Spinal cord (tissue), 10 donors: ENCODE measurements around the gene PDXK. TPM values are rescaled to one million over a fixed set of nuclear protein-coding genes. Genes with fewer than 3 reads are reported as not detected.

Source experiments
- DNase-seq, 6 donors: peaks; one replicate each; pipeline versions ENCODE4 v3.0.0 to v3.0.0-alpha.2; 2013 to 2015; ENCODE audit warnings: low spot score in 6 of 6, low read depth in 4 of 6
- H3K27ac ChIP-seq: one replicate; pipeline ENCODE4 v1.5.1; 2013; ENCODE audit warnings: low read depth, low read length, control low read depth
- H3K27me3 ChIP-seq: one replicate; pipeline ENCODE4 v1.6.1; 2013; ENCODE audit warnings: low read length; ENCODE audit not compliant: control insufficient read depth, insufficient read depth
- H3K36me3 ChIP-seq: one replicate; pipeline ENCODE4 v1.6.1; 2013; ENCODE audit warnings: low read length; ENCODE audit not compliant: control insufficient read depth, insufficient read depth
- H3K4me1 ChIP-seq: one replicate; pipeline ENCODE4 v1.6.1; 2013; ENCODE audit warnings: low read length; ENCODE audit not compliant: control insufficient read depth, insufficient read depth
- H3K4me3 ChIP-seq: one replicate; pipeline ENCODE4 v1.5.1; 2013; ENCODE audit warnings: low read depth, low read length, control low read depth
- H3K9me3 ChIP-seq: one replicate; pipeline ENCODE4 v1.6.1; 2013; ENCODE audit warnings: low read length; ENCODE audit not compliant: control insufficient read depth, insufficient read depth
- WGBS: methylation state at CpG from one replicate; pipeline ENCODE4 v1.1.5; 2013; ENCODE audit warnings: missing lambda C conversion rate; ENCODE audit not compliant: insufficient coverage; 5-methylcytosine and 5-hydroxymethylcytosine counted together
- polyA plus RNA-seq, 2 donors: library from polyadenylated mRNA; unstranded; fragments of 120-200 nt; gene quantifications; one replicate each; pipeline ENCODE4 v1.2.1, GENCODE V29; 2013; ENCODE audit not compliant: insufficient read length in 2 of 2
- total RNA-seq, 2 donors: library from RNA; depleted of rRNA in 1 of 2; stranded (reverse); fragments of 120-200 nt in 1 of 2; fragments of >200 nt in 1 of 2; gene quantifications; one replicate each; pipeline versions ENCODE4 v1.2.3 to v1.2.4, GENCODE V29; 2013 to 2014
- donor health status: healthy.

PDXK gene
- total and polyA plus RNA-seq, 4 donors, result 57.4 to 127 (median 117) TPM

DNA sequence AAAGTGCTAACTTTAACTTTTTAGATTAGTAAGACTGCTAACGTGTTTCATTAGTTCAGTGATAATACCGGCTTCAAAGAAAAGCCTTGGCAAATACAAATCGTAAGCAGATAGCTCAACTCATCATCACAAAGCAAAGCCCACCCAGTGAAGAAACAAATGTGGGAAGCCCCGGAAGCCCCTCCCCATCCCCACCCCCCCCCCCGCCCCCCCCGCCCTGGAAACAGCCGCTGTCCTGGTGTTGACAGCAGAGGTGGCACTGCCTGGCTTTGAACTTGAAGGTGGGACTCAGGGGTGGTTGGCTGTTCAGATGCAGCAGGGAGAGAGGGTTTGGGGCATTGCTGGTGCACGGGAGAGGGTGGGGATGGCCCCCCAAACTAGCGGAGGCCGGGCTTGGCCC lies 14.1 kb downstream of the PDXK start:
- no peaks in the 10 kb centered on the region for H3K27me3 ChIP-seq
- H3K9me3 ChIP-seq, result no peaks in the 10 kb centered on the region
- peaks cover 47% of the 10 kb centered on the region for H3K36me3 ChIP-seq
- no peak overlapping the region for H3K27ac ChIP-seq
- H3K4me3 ChIP-seq, result no peak overlapping the region
- no peak for DNase-seq
- 63% methylated on average over 2 of the region's 10 CpGs for WGBS
- H3K4me1 ChIP-seq, result peaks cover 85% of the 10 kb centered on the region

DNA sequence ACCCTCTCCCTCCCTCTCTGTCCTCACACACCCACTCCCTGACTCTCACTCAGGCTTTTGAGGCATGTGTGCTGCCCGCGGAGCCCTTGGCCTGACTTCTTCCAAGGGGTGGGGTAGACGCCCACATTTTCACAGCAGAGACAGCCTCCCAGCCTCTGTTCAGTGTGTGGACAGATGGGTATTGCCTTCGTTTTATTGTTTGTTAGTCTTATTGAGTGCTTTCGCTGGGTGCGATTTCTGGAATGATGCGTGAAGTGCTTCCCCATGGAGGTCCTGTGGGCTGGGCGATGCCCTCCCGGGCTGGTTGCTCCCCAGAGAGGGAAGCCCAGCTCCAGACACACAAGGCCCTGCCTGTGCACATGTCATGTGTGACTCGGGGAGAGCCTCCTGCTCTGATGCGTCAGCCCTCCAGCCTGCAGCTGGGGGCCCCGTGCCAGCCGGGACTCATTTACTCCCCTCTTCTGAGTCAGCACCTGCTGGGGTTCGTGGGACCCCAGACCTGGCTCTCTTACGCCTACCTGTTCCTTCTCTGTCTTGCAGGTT lies 14.7 kb downstream of the PDXK start:
- WGBS, result 63% methylated on average over 11 of the region's 15 CpGs
- peaks cover 48% of the 10 kb centered on the region for H3K36me3 ChIP-seq
- no peak overlapping the region for H3K27ac ChIP-seq
- H3K4me3 ChIP-seq, result no peak overlapping the region
- no peaks in the 10 kb centered on the region for H3K9me3 ChIP-seq
- peaks cover 81% of the 10 kb centered on the region for H3K4me1 ChIP-seq
- DNase-seq, result peak in 2 of 6 donors; percentile 23 to 62
- H3K27me3 ChIP-seq, result no peaks in the 10 kb centered on the region

DNA sequence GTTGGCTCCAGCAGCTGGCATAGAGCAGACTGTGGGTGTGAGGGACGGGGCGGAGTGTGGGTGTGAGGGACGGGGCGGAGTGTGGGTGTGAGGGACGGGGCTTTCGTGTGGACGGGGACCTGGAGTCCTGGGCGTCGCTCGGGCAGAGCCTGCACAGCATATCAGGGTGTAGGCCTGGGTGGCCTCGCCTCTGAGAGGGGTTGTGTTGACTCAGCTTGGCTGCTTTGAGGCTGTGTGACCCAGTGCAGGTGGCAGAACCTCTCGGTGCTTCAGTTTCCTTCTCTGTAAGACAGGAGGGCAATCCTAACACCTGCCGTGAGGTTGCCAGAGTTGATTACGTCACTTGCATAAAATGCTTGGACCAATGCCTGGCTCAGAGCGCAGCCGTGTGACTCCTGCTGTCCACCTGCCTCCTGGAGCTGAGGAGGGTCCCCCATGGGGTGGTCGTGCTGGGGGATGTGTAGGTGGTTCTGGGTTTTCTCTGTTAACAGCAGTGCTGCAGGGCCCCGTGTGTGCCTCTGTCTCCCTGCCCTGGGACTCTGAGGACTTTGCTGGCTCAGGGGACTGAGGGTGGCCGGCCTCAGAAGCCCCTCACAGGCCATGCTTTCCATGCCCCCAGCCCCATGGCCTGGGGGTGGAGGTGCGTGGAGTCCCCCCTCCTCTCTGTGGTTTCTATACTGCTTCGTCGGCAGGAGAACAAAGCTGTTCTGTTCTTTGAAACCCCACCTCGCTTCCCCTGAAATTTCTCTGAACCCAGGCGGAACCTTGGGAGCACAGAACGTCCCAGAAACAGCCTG lies 15.4 kb downstream of the PDXK start:
- peak in 1 of 6 donors; percentile 35 for DNase-seq
- 77% methylated on average over 20 of the region's 25 CpGs for WGBS
- H3K4me3 ChIP-seq, result no peak overlapping the region
- H3K27me3 ChIP-seq, result no peaks in the 10 kb centered on the region
- H3K27ac ChIP-seq, result peak overlapping the region; percentile 8
- peaks cover 48% of the 10 kb centered on the region for H3K36me3 ChIP-seq
- H3K4me1 ChIP-seq, result peaks cover 74% of the 10 kb centered on the region
- H3K9me3 ChIP-seq, result no peaks in the 10 kb centered on the region

- WGBS, result 45% methylated on average over 9 of the region's 9 CpGs
Measured at GRCh38 chr21:43734928-43735229, 15.9 kb downstream of the PDXK start.

DNA sequence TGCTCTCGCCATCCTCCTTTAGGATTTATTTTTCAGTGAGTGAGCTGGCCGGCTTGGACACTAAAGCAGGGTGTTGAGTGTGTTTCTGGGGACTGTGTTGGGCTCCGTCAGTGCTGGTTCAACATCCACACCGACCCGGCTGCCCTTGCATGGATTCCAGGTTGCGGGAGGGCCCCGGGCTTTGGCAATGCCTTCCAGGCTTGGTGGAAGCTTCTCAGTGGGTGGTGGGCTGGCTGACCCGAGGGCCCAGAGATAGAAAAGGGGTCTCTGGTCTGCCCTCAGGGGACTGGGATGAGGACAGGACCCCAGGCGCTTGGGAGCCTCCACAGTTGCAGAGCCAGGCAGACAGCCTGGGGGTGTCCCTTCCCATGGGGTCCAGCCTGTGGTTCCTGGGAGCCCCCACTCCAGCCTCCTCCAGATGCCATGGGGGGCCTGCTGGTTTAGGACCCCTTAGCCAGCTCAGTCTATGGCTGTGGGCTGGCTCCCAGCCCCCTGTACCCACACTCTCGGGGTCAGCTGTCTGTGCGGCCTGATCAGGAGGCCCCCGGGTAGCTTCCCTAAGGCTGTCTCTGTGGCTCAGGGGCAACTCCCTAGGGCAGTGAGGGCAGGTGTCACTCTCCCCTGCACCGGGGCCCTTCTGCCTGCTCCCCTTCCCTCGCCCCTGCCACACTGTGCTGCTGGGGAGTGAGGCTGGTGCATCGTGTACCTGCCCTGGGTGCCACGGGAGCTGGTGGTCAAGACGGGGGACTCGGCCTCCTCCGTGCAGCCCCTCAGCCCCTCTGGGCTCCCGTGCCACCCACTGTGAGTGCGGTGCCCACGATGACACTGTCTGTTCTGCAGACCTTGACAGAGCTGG lies 16.5 kb downstream of the PDXK start:
- H3K4me3 ChIP-seq, result no peak overlapping the region
- 88% methylated on average over 17 of the region's 22 CpGs for WGBS
- peaks cover 69% of the 10 kb centered on the region for H3K4me1 ChIP-seq
- H3K9me3 ChIP-seq, result no peaks in the 10 kb centered on the region
- H3K36me3 ChIP-seq, result peaks cover 54% of the 10 kb centered on the region
- H3K27ac ChIP-seq, result peak overlapping the region; percentile 8
- H3K27me3 ChIP-seq, result no peaks in the 10 kb centered on the region
- no peak for DNase-seq

More at GRCh38 chr21:43734928-43735229, 15.9 kb downstream of the PDXK start:
- H3K36me3 ChIP-seq, result peaks cover 49% of the 10 kb centered on the region
- no peak overlapping the region for H3K4me3 ChIP-seq
- DNase-seq, result peak in 1 of 6 donors; percentile 62
- no peaks in the 10 kb centered on the region for H3K9me3 ChIP-seq
- no peaks in the 10 kb centered on the region for H3K27me3 ChIP-seq
- peaks cover 69% of the 10 kb centered on the region for H3K4me1 ChIP-seq
- peak overlapping the region; percentile 8 for H3K27ac ChIP-seq

DNA sequence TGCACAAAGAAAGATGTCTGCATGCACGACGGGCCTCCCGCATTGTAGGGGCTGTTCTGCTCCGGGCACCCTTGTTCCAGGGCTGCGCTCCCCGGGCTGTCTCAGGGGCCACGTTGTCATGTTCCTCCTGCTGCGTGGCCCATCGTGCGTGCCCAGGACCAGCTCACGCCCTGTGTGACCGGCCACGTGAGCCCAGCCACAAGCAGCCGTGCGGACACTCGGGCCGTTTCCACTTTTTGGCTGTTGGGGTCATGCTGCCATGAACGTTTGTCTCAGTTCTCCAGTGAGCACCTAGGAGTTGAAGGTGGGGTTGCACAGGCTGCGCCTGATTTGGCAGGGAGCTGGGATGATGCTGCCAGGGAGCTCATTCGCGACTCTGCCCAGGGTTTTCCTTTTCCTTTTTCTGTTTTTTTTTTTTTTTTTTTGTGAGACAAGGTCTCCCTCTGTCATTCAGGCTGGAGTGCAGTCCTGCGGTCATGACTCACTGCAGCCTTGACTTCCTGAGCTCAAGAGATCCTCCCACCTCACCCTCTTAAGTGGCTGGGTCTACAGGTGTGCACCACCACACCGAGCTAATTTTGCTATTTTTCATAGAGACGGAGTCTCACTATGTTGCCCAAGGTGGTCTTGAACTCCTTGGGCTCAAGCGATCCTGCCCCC lies 17.4 kb downstream of the PDXK start:
- no peak overlapping the region for H3K27ac ChIP-seq
- DNase-seq, result no peak
- no peaks in the 10 kb centered on the region for H3K9me3 ChIP-seq
- WGBS, result 94% methylated on average over 20 of the region's 25 CpGs
- no peak overlapping the region for H3K4me3 ChIP-seq
- H3K36me3 ChIP-seq, result peaks cover 54% of the 10 kb centered on the region
- no peaks in the 10 kb centered on the region for H3K27me3 ChIP-seq
- H3K4me1 ChIP-seq, result peaks cover 73% of the 10 kb centered on the region

GRCh38 chr21:43737158-43737950 lies 18.4 kb downstream of the PDXK start:
- H3K27me3 ChIP-seq, result no peaks in the 10 kb centered on the region
- peaks cover 72% of the 10 kb centered on the region for H3K4me1 ChIP-seq
- WGBS, result 93% methylated on average over 34 of the region's 35 CpGs
- peaks cover 54% of the 10 kb centered on the region for H3K36me3 ChIP-seq
- H3K9me3 ChIP-seq, result no peaks in the 10 kb centered on the region
- H3K4me3 ChIP-seq, result no peak overlapping the region
- no peak for DNase-seq
- H3K27ac ChIP-seq, result no peak overlapping the region

- Histone ChIP-seq H3K36me3 (peaks cover 58% of the 10 kb centered on the region), H3K27ac (no peak overlapping the region), H3K9me3 (no peaks in the 10 kb centered on the region), H3K4me3 (no peak overlapping the region), H3K27me3 (no peaks in the 10 kb centered on the region), H3K4me1 (peaks cover 50% of the 10 kb centered on the region)
- no peak for DNase-seq
- 81% methylated on average over 18 of the region's 25 CpGs for WGBS
Measured at GRCh38 chr21:43739621-43740435, 20.9 kb downstream of the PDXK start.
